OCI-LY7 (cell line): ENCODE results near the gene TAB2.

Experiments used
- CTCF ChIP-seq: fragments of 200-600 bp; sonication (generic); conservative IDR thresholded peaks from 2 replicates; pipeline ENCODE4 v1.5.1; 2014; ENCODE audit warnings: mild to moderate bottlenecking, antibody characterized with exemption, low read length, moderate library complexity, mixed read lengths
- EZH2phosphoT487 ChIP-seq: fragments of 200-600 bp; sonication (generic); IDR thresholded peaks from 2 replicates; pipeline ENCODE4 v1.6.1; 2018; ENCODE audit warnings: low read depth, borderline replicate concordance, mild to moderate bottlenecking, mixed run types, antibody characterized with exemption, low read length, moderate library complexity, mixed read lengths

- TF ChIP-seq CTCF (no peak), EZH2phosphoT487 (no peak)
Observed at GRCh38 chr6:149289966-149290365, 27.5 kb upstream of the TAB2 start.
